Skeletal muscle cell (primary cell): ENCODE measurements around the gene REPS1.
"Not testable (repeated sequence)": the region's sequence is repeated elsewhere in the genome, so short reads cannot be mapped to it uniquely, and the experiment has no call there.

Experiments used
- DNase-seq: peaks from one replicate; pipeline ENCODE4 v3.0.0-alpha.2; 2010; ENCODE audit warnings: low read depth
- H3K4me3 ChIP-seq: 2 replicates; pipeline ENCODE4 v1.5.1; 2011; ENCODE audit warnings: low read depth, mild to moderate bottlenecking, control low read depth, low read length, moderate library complexity

Gene REPS1, protein sequence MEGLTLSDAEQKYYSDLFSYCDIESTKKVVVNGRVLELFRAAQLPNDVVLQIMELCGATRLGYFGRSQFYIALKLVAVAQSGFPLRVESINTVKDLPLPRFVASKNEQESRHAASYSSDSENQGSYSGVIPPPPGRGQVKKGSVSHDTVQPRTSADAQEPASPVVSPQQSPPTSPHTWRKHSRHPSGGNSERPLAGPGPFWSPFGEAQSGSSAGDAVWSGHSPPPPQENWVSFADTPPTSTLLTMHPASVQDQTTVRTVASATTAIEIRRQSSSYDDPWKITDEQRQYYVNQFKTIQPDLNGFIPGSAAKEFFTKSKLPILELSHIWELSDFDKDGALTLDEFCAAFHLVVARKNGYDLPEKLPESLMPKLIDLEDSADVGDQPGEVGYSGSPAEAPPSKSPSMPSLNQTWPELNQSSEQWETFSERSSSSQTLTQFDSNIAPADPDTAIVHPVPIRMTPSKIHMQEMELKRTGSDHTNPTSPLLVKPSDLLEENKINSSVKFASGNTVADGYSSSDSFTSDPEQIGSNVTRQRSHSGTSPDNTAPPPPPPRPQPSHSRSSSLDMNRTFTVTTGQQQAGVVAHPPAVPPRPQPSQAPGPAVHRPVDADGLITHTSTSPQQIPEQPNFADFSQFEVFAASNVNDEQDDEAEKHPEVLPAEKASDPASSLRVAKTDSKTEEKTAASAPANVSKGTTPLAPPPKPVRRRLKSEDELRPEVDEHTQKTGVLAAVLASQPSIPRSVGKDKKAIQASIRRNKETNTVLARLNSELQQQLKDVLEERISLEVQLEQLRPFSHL

DNA sequence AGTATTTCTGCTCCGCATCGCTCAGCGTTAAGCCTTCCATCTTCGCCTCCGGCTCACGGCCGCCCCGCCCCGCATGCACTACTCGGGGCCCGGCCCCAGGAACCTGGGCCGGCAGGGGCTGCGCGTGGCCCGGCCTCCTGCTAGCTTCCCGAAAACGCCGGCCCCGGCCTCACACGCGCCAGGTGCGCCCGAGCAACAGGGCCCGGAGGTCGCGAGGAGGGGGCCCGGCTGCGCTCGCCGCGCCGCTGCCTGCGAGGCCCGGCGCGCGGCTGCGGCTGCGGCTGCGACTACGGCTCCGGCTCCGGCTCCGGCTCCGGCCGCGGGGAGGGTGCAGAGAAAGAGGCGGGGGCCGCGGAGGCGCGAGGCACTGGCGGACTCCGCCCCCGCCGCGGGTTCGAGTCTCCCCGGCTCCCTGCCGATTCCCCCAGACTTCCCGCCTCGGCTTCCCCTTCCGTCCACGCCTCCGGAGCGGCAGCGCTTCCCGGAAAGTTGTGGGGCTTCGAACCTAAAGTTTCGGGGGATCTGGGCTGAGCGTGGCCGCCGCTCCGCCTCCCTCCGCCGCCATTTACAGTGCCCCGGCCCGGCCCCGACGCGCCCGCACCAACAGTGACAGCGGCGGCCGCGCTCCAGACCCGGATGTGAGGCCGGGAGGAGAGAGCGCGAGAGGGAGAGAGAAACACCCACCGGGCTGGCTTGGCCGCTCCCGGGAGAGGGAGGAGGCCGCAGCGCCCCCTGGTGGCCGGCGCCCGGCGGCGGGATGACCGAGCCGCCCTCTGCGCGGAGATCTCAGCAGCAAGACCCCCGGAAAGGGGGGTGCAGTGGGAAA is at the start of gene REPS1:
REPS1 (minus strand) TSS at position 611 of the 826 bp plus-strand sequence; CDS start at position 40, 571 bp downstream.
- peak within 1 kb of the TSS; percentile 84 for H3K4me3 ChIP-seq
- peak; percentile 67 for DNase-seq

DNA sequence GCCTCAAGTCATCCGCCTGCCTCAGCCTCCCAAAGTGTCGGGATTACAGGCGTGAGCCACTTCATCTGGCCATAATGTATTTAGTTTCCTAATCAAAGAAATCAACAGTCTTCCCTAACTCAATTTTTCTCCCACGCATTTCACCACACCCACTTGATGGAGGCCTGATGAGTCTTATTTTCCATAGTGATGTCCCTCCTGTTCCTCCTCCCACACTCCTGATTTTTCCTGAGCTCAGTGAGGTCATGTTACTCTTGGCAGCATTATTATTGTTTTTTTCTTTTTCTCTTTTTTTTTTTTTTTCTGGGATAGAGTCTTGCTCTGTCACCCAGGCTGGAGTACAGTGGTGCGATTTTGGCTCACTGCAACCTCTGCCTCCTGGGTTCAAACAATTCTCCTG is 49.4 kb upstream of the REPS1 start:
- DNase-seq: peak; percentile 76
- no peak overlapping the region for H3K4me3 ChIP-seq

DNA sequence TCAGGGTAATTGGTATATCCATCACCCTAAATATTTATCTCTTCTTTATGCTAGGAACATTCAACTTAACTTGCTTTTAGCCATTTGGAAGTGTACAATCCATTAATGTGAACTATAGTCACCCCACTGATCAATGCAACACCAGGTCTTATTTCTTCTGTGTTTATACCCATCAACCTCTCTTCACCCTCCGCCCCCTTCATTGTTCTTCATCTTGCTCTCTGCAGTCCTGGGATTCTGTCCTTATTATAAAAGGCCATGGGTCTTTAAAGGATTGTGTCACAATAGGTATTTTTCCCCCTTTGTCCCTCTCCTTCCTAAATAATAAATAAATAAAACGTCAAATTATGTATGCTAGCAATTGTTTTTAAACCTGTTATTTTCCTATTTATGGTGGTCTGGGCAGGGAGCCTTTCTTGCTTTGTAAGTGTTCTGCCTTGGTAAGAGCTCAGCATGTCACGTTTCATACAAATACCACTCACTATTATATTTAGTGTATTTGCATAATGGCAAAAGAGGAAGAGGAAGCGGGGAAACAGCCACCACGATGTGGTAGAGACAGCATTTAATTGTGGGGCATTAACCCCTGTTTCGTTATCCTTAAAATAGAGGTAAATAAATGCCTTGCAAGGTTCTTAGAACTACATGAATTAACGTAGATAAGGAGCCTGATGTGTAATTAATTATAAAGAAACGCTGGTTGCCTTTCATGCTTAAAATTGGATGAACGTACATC is 42.3 kb upstream of the REPS1 start:
- H3K4me3 ChIP-seq: peak overlapping the region; percentile 67
- no peak for DNase-seq

DNA sequence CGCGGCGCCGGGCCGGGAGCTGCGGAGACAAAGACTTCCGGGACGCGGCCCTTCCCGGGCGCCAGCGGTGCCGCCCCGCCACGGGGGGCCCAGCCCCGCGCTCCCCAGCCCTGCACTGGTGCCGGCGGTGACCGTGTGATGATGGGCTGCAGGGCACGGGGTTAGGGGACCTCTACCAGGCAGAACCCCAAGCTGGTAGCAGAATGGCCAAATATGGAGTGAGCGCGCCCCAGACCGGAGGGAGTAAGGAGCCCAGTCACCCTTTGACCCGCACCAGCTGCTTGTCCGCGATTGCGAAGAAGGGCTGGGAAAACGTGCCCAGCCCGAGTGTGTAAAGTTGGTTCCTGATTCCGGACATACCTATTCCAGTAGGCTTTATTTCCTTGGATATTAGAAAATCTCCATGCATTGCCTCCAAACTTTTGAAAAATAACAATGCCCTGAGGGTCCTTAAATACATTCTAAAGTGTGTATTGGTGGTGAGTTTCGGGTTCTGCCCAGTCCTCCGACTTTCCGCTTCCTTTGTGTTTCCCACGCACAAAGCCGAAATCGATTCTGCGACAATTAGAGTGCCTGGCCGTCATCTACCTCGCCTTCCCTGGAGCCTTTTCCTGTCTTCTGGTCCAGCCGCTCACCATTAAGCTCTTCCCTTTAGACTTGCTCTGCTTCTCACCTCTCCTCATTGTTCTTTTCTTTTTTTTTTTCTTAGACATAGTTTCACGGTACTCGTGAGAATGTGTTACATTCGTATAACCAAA is 41.6 kb upstream of the REPS1 start:
- DNase-seq: no peak
- peak overlapping the region; percentile 67 for H3K4me3 ChIP-seq

DNA sequence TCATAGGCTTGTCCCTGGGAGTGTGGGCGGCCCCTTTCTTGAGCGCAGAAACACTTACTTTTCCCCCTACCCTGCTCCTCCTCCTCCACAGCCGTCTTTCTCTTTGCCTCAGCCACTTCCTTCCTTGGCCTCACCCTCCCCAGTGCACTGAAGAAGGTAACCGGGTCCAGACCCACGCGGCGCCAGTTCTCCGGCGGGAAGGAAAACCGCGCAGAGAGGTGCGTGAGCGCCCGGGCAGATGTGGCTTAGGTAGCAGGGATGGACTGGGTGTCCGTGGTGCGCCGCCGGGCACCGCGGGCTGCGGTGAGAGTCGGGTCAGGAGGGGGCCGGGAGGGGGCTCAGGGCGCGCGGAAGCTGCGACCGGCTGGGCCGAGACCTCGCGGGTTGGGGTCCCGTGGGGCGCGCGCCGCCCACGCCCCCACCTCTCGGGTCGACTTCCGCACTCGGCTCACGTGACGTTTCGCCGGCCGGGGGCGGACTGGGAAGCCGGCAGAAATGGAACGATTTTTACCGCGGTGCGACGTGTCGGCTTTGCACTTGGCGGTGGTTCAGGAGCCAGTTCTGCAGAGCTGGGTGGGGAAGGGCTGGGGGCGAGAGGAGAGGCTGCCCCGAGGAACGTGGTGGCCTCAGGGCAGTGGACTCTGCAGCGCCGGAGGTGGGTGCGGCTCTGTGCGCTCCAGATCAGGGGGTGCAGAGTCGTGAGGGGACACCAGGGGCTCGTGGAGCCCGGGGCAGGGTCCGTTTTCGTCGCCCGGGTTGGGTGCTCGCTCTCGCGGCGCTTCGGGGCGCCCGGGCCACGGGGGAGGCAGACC is 40.8 kb upstream of the REPS1 start, which contains the start of gene ABRACL:
ABRACL (plus strand) TSS at position 88 of the 812 bp plus-strand sequence. CDS start 5,416 bp downstream, outside the sequence.
- H3K4me3 ChIP-seq: peak within 1 kb of the TSS; percentile 67
- DNase-seq: no peak

DNA sequence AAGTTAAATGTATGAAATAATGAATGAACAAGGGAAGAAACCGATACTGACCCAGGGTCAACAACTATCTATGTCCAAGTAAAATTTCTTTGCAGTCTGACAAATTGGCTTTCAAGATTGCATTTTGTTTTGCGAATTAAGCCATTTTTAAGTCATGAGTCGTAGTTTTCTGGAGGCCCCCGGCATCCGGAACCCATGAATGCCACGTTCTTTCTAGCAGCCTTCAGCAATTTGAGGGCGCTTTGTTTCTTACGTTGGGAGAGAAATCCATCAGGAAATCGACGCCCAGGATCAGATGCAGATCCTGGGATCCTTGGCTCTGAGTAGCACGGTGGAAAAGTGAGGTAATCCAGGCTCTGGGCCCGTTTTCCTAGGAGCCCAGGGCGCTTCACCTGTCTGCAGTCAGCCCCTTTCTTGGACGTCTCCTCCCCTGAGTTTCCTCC is 40.2 kb upstream of the REPS1 start:
- peak overlapping the region; percentile 67 for H3K4me3 ChIP-seq
- no peak for DNase-seq

DNA sequence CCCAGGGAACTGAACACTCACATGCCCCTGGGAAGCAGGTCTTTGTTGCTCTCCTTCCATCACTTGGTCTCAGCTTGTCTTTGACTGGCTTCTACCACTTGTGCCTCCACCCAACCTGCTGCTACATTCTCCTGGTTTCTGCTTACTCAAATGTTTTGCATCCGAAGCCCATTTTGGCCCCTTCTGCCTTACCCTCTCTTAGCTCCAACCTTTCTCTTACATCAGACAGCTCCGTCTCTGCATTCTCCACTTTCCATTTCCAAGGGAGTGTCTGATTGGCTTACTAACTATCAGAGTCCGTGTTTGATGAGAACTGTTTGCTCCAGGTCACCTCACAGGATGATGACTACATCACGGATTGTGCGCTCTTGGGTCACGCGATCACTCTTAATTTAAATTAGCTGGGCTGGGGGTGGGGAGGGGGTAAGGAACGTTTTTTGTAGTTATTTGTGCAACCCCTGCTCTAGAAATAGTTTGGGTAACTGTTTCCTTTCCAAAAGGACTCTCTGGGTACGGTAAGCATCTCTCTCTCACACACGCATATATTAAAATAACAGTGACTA is 39.6 kb upstream of the REPS1 start:
- H3K4me3 ChIP-seq: peak overlapping the region; percentile 67

DNA sequence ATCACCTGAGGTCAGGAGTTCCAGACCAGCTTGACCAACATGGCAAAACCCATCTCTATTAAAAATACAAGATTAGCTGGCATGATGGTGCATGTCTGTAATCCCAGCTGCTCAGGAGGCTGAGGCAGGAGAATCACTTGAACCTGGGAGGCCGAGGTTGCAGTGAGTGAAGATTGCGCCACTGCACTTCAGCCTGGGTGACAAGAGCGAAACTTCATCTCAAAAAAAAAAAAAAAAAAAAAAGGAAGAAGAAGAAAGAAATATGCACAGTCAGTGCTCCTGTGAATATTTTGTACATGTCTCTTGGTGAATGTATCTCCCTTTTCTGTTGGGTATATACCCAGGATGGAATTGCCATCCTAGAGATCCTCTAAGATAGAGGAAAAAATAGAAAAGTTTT is 37.4 kb upstream of the REPS1 start:
- not testable (repeated sequence) for H3K4me3 ChIP-seq, DNase-seq

More for the DNA sequence above, 39.6 kb upstream of the REPS1 start:
- DNase-seq: no peak

DNA sequence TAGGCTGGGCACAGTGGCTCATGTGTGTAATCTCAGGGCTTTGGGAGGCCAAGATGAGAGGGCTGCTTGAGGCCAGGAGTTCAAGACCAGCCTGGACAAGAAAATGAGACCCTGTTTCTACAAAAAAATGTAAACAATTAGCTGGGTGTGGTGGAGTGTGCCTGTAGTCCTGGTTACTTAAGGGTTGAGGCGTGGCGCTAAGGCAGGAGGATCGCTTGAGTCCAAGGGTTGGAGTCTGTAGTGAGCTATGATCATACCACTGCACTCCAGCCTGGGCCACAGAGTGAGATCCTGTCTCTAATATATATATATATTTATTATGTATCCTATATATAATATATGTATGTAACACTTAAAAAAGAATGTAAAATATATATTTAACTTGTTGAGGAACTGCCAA is 32.6 kb upstream of the REPS1 start:
- no peak for DNase-seq
- H3K4me3 ChIP-seq: no peak overlapping the region

DNA sequence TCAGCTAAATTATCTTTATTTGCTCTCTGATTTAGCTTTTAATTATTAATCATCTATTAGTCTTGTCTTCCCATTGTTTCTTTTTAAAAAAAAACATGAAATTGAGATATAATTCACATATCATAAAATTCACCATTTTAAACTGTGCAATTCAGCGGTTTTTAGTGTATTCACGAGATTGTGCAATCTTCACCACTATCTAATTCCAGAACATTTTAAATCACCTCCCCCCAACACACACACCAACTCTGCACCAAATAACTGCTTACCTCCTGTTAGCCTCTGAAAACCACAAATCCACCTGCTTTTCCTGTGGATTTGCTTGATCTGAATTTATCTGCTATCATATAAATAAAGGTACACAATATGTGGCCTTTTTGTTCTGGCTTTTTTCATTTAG is 31.7 kb upstream of the REPS1 start:
- no peak overlapping the region for H3K4me3 ChIP-seq
- no peak for DNase-seq

DNA sequence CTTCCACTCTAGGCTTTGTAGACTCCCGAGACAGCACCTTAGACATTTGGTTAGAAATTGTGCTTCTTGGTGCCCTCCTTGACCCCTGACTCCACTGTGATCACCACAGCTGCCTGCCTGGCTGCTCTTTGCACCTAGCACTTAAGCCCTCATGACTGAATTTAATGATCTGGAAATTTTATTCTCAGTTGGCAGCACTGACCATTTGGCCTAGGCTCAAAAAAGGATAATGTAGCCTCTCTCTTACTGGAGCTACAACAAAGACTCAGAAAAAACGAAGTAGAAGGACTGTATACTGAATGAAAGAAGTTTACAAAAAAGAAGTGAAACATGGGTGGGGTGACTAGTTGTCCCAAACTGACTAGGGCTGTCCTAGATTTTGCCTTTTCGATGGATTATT is 29.2 kb upstream of the REPS1 start:
- no peak overlapping the region for H3K4me3 ChIP-seq
- DNase-seq: no peak

DNA sequence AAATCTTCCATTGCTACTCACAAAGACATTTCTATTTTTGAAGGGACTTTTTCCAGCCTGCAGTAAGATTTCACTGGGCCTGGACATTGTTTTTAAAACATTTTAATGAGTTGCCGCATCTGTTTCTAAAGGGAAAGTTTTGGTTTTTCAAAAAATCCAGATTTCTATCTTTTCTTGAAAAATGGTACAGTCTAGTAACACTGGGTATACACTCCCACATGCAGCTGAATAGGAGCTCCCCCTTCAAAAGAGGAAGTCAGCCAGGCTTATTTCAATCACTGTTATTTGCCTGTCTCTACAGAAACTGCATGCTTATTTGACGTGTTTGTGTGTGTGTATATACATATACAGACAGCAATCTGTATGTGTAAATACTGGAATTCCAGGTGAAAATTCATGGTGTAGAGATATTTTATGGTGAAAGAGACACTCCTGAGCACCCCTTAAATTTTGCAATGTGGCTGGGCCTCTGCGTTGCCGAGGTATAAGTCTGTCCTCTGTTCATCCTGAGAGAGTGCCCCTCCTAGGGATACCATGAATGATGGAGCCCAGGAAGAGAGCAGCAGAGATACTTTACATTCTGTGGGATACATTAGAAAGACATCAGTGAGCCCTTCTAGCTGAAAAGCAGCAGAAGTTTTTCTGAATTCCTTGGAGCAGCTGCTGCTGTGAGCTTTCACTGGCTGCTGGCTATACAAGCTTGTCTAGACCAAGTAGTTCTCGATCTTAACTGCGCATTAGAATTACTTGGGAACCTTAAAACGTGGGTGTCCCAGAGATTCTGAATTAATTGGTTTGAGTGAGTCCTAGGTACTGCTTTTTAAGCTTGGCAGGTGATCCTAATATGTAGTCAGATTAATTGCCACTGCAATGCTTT is 28.5 kb upstream of the REPS1 start:
- no peak for DNase-seq

DNA sequence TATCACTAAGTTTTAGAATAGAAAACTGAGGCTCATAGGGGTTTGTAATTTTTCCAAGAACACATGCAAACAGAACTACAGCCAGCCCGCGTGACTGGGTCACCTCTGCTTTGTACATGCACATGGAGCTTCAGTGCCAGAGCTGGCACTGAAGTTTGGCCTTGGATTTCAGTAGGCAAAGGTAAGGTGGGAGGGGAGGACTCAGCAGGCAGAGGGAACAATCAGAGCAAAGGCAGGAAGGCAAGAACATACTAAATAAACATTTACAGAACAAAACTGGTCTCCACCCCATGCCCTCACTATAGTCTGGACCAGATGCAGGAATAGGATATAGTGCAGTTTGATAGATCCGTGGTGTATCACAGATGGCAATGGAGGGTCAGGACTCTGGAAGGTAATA is 26.9 kb upstream of the REPS1 start:
- DNase-seq: no peak
- H3K4me3 ChIP-seq: no peak overlapping the region

More for the DNA sequence above, 28.5 kb upstream of the REPS1 start:
- no peak overlapping the region for H3K4me3 ChIP-seq

DNA sequence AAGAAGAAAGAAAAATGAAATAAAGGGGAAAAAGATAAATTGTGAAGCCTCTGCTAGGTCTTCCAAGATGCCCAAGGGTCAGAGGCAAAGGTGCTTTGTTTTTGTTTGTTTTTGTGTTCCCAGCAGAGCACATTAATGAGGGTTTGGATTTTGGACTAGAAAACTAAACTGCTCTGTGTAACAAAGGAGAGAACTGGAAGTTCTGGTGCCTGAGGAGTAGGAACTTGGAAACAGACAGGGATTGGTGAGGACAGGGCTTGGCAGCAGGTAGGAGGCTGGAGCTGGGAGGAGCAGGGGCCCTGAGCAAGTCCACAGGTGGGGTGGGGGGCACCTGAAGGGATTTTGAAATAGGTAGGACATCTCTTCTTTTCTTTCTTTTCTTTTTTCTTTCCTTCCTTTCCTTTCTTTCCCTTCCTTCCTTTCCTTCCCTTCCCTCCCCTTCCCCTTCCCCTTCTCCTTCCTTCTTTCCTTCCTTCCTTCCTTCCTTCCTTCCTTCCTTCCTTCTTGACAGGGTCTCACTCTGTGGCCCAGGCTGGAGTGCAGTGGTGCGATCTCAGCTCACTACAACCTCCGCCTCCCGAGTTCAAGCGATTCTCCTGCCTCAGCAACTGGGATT is 25.2 kb upstream of the REPS1 start:
- no peak for DNase-seq
- H3K4me3 ChIP-seq: no peak overlapping the region

DNA sequence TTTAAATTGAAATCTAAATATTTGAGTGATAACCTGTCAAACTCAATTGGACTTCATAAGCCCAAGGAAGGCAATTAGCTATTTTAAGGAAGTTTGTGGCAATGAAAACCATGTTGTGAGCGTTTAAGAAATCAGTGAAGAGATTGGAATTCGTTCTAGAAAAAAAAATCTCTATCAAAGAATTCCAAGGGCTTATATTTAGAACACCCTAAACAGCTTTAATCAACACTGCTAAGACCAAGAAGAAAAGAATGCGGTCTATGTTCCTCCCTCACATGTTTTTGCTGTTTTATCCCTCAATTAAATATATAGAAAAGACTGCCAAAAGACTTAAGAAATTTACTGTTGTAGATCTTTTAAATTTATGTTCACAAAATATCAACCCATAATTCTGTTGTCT is 23.9 kb upstream of the REPS1 start:
- no peak for DNase-seq
- H3K4me3 ChIP-seq: no peak overlapping the region

DNA sequence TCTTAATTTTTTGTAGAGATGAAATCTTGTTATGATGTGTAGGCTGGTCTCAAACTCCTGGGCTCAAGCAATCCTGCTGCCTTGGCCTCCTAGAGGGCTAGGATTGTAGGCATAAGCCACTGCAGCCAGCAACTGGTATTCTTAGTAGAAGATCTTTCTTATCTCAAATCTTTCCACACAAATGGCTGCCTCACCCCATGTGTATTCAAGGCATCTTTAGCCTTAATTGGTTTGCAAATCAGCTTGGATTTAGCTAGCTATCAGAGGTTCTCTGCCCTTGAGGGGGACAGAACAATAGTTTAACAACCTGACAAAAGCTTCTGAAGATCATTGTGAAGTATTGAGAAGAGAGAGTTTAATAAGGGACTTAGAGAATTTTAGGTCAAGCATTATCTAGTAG is 22.6 kb upstream of the REPS1 start:
- no peak overlapping the region for H3K4me3 ChIP-seq
- DNase-seq: no peak
